Measurements from ENCODE around the gene MPZL2. TPM values are rescaled to one million over a fixed set of nuclear protein-coding genes. Genes with fewer than 3 reads are reported as not detected.

The MPZL2 gene
- total and polyA plus RNA-seq, 2 of the 13 experiments (the other 11 are each of a cell fraction or from before 2014, with no cell fraction given) = 27.9 to 53.7 TPM

DNA sequence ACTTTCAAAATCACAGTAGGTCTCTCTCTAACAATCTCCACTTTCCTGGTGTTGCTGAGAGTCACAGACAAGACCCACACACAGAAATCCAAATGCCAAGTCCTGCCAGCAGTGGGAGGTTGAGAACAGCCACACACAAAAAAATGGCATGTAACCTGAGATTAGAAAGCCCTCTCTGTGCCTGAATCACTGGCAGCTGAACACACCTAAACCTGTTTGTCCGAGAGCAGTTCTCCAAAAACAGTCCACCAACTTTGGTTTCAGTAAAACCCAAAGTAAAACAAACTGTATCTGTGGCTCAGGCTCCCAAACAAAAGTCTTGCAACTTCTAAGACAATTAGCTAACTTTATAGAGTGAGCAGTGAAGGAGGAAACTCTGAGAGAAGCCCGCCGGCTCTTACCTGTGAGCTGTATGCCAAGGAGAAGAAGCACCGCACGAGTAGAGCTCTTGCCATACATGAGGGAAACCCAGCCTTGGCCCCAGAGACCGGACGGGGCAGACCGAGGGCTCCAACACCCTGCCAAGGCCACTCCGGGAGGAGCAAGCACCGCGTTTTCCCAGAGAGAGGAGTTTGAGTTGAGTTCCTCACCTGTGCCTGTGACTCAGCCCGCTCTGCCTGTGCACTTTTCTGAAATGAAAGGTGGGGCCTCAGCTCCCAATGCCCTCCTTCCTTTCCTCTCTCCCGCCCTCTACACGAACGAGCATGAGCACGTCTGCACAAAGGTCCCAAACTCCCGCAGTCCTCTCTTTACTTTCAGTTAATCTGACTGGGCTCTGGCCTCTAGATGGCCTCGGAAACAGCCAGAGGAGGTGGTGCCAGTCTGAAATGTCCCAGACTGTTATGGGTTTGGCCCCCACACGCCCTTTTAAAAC, at the start of gene MPZL2 (continued):
- TF ChIP-seq, protein P1, sequence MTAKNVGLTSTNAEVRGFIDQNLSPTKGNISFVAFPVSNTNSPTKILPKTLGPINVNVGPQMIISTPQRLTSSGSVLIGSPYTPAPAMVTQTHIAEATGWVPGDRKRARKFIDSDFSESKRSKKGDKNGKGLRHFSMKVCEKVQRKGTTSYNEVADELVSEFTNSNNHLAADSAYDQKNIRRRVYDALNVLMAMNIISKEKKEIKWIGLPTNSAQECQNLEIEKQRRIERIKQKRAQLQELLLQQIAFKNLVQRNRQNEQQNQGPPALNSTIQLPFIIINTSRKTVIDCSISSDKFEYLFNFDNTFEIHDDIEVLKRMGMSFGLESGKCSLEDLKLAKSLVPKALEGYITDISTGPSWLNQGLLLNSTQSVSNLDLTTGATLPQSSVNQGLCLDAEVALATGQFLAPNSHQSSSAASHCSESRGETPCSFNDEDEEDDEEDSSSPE (CRISPR knock-in tag; IDR thresholded peaks at IDR 0.05) = peak; percentile 79
- TF ChIP-seq MED1 (CRISPR knock-in tag; IDR thresholded peaks at IDR 0.05) = 0 out of 2 replicates have a peak, but pooled peaks have one; percentile 30
- peak; percentile 36; the same call in 1 of the 2 replicates for TF ChIP-seq PITX1 (CRISPR knock-in tag; IDR thresholded peaks at IDR 0.05)
- TF ChIP-seq STAG1 (CRISPR knock-in tag; IDR thresholded peaks at IDR 0.05) = peak; percentile 19; the same call in 1 of the 2 replicates
- TF ChIP-seq DRAP1 (CRISPR knock-in tag; IDR thresholded peaks at IDR 0.05) = peak; percentile 68
- TF ChIP-seq KMT2B (CRISPR knock-in tag; IDR thresholded peaks at IDR 0.05) = 0 out of 2 replicates have a peak, but pooled peaks have one; percentile 27
- peak; percentile 79; the same call in 1 of the 2 replicates for TF ChIP-seq TFDP1 (CRISPR knock-in tag; IDR thresholded peaks at IDR 0.05; ENCODE audit: borderline replicate concordance)
- TF ChIP-seq PRDM15 (CRISPR knock-in tag; IDR thresholded peaks at IDR 0.05) = 0 out of 2 replicates have a peak, but pooled peaks have one; percentile 19
- TF ChIP-seq ZNF10 (CRISPR knock-in tag; IDR thresholded peaks at IDR 0.05; ENCODE audit: borderline replicate concordance, low read depth) = no peak
- 0 out of 2 replicates have a peak, but pooled peaks have one; percentile 49 for TF ChIP-seq ZNF772 (CRISPR knock-in tag; IDR thresholded peaks at IDR 0.05)
- TF ChIP-seq HNF4G (IDR thresholded peaks at IDR 0.05; ENCODE audit: borderline replicate concordance, low read depth, low read length) = 0 out of 2 replicates have a peak, but pooled peaks have one; percentile 14
- no peak; the same call in 1 of the 2 replicates for TF ChIP-seq HNF4G (CRISPR knock-in tag; IDR thresholded peaks at IDR 0.05; ENCODE audit: borderline replicate concordance, low read depth)
- peak; percentile 37; the same call in 1 of the 2 replicates for TF ChIP-seq ZNF747 (CRISPR knock-in tag; IDR thresholded peaks at IDR 0.05; ENCODE audit: borderline replicate concordance)
- TF ChIP-seq ZBTB42 (CRISPR knock-in tag; IDR thresholded peaks at IDR 0.05) = peak; percentile 36; the same call in 1 of the 2 replicates
- TF ChIP-seq ZNF777 (CRISPR knock-in tag; IDR thresholded peaks at IDR 0.05) = peak; percentile 31
- no peak for TF ChIP-seq MAFK (conservative IDR thresholded peaks at IDR 0.05 in 1 of 2, IDR thresholded peaks at IDR 0.05 in 1 of 2; ENCODE audit: low read length in 2 of 2)
- TF ChIP-seq SSRP1 (CRISPR knock-in tag; IDR thresholded peaks at IDR 0.05) = no peak
- TF ChIP-seq ZNF12 (CRISPR knock-in tag; IDR thresholded peaks at IDR 0.05) = no peak
- no peak for TF ChIP-seq MBNL3 (CRISPR knock-in tag; conservative IDR thresholded peaks at IDR 0.05)
- no peak for TF ChIP-seq MAZ (IDR thresholded peaks at IDR 0.05; ENCODE audit: borderline replicate concordance, low read depth, low read length)
- peak; percentile 62; the same call in 1 of the 2 replicates for TF ChIP-seq MAZ (CRISPR knock-in tag; IDR thresholded peaks at IDR 0.05; ENCODE audit: low read depth)
